HG02610 (cell line): ENCODE data around the gene HIPK3.
"Not testable (repeated sequence)": the region's sequence is repeated elsewhere in the genome, so short reads cannot be mapped to it uniquely, and the experiment has no call there.

Source experiments
- ATAC-seq: cut with Tn5 transposase; IDR thresholded peaks from one replicate; pipeline ENCODE4 v1.9.1; 2021; ENCODE audit warnings: mild to moderate bottlenecking, moderate library complexity; ENCODE audit not compliant: unreplicated experiment

The HIPK3 gene

GRCh38 chr11:33358150-33358831 lies 101.1 kb downstream of the HIPK3 start:
- no peak for ATAC-seq

- ATAC-seq: no peak
Observed at GRCh38 chr11:33360642-33361041, 103.5 kb downstream of the HIPK3 start.

DNA sequence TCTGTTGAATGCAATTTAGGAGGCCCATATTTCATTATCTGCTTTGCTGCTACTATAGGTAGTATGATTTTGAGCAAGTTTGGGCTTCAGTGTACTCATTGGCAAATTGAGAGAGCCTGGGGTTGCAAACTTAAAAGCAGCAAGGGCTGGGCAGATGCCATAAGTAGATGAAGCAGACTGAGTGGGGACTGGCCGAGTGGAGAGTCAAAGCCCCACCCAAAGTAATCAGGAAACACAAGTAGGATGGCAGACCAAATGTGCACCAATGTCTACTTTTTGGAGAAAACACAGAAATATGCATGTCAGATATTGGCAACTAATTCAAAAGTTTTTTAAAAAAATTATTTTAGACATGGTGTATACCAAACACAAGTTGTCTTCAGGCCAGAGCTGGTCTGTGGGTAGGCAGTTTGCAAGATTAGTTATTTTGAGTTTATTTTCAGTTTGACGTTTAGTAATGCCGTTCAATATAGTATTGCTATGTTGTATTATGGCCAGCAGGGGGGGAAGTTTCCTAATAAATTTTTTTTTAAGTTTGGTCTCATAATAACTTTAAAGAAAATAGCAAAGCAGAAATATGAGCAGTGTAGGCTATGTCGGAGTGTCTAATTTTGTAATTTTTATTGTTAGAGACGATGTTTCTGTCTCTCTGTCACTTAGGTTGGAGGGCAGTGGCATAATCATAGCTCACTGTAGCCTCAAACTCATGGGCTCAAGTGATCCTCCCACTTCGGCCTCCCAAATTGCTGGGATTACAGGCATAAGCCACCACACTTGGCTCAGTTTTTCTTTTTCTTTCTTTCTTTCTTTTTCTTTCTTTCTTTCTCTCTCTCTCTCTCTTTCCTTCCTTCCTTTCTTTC lies 105.1 kb downstream of the HIPK3 start:
- peak; percentile 37 for ATAC-seq

DNA sequence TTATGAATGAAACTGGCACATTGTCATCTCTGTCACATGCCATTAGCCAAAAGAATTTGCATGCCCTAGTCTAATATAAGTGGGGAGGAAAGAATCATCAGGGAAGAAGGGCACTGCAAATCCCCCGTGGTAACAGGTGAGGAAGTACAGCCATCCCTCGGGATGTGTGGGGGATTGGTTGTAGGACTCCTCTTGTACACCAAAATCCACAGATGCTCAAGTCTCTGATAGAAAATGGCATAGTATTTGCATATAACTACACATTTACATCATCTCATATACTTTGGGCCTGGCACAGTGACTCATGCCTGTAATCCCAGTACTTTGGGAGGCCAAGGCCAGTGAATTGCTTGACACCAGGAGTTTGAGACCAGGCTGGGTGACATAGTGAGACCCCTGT lies 109.7 kb downstream of the HIPK3 start:
- ATAC-seq: no peak

DNA sequence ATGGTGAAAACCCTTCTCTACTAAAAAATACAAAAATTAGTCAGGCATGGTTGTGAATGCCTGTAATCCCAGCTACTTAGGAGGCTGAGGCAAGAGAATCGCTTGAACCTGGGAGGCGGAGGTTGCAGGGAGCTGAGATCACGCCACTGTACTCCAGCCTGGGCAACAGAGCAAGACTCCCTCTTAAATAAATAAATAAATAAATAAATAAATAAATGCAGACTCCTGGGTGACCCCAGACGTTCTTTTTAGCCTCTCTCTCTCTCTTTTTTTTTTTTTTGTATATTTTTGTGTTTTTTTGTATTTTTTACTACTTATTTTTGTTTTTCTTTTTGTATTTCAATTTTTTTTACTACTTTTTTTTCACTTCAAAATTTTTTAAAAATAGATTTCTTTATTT lies 111.3 kb downstream of the HIPK3 start:
- not testable (repeated sequence) for ATAC-seq

DNA sequence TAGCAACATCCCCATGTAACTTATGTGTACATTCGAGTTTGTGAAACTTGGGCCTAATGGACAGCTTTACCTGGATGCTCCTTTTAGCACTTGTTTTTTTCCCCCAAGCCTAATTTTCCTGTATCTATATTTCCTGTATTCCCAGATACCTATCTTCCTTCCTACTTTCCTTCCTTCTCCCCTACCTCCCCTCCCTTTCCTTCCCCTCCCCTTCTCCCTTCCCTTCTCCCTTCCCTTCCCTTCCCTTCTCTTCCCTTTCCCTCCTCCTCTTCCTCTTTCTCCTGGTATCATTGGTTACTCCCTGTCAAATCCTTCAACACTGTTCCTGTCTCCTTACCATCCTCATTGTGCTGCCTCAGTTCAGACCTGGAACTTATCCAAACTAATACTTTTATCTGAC lies 111.8 kb downstream of the HIPK3 start:
- ATAC-seq: no peak

GRCh38 chr11:33373636-33374035 lies 116.5 kb downstream of the HIPK3 start:
- no peak for ATAC-seq

- ATAC-seq: no peak
Observed at GRCh38 chr11:33375236-33375635, 118.1 kb downstream of the HIPK3 start.

DNA sequence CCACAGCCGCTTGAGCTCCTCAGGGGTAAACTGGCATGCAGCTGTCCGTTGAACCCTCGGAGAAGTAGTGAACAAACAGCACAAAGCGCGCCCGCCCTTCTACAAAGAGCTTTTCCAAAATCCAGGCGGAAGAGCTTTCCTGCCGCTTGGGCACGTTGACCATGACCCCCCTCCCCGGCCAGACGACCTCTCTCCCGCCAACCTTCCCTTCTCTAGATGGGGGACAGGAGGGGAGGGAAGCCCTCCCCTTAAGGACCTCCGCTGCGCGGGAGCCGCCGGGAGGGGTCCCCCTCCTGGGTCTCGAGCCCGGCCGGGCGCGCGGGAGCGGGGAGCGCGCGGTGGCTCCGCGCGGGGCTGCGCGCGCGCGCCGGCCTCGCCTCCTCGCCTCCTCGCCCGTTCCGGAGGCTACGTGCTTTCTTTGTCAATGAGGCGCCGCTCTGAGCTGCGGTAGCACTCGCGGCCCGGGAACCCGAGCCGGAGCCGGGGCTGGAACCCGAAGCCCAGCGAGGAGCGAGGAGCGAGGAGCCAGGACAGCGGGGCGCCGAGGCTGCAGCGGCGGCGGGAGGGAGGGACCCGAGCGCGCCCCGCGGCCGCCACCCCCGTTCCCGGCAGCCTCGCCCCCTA lies 118.6 kb downstream of the HIPK3 start, which contains the start of gene KIAA1549L:
Gene KIAA1549L (plus strand): TSS at position 421 of the 624 bp plus-strand sequence.
- ATAC-seq: no peak

GRCh38 chr11:33376331-33377310 lies 119.4 kb downstream of the HIPK3 start:
- no peak for ATAC-seq

DNA sequence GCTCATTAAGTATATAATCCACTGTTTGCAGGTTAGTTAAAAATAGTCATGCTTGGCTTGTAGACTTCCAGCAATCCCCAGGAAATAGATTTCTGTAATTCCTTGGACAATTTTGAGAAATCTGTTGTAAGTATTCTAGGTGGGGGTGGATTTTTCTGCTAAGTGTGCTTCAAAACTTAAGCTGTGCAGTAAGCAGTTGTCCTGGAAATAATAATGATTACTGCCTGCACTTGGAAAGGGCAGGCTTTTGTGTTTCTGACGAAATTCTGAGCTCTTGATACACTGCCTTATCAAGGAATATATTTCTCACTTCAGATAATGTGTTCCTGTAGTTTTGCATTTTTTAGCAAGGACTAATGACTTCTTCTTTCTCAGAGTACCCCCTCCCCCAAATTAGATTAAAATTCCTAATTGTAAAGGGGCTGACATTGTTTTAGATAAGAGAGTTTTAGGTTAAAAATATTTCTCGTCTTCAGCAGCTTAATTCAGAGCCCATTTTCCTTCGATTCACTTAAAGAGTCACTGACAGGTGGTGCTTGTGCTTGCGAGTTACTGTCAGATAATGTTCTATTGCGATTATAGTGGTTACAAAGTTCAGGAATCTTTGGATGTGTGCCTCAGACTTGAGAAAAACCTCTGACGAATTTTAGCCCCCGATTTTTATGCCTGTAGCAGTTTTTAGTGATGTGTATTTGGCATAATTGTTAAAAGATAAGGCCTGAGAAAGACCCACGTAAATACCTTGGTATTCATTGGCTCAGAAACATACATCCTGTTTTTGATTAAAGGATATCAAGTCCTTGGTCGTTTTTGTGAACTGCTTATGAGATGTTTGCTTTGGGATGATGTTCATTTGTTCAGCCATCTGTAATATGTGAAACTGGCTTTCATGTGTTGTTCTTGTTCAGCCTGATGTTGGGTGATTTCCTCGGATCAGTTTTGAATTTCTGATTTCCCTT lies 120.5 kb downstream of the HIPK3 start:
- no peak for ATAC-seq

GRCh38 chr11:33379947-33380346 lies 122.8 kb downstream of the HIPK3 start:
- ATAC-seq: peak; percentile 58

- ATAC-seq: peak; percentile 39
Observed at GRCh38 chr11:33383075-33383919, 126.1 kb downstream of the HIPK3 start.

DNA sequence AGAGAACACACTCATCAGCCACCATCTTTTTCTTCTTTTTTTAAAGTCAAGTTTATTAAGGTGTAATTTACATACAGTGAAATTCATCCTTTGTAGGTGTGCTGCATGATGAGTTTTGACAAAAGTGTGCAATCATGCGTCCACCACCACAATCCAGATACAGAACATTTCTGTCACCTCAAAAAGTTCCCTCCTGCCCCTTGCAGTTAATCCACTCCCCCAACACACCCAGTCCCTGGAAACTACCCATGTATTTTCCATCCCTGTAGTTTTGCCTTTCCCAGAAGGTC lies 126.7 kb downstream of the HIPK3 start:
- ATAC-seq: no peak

DNA sequence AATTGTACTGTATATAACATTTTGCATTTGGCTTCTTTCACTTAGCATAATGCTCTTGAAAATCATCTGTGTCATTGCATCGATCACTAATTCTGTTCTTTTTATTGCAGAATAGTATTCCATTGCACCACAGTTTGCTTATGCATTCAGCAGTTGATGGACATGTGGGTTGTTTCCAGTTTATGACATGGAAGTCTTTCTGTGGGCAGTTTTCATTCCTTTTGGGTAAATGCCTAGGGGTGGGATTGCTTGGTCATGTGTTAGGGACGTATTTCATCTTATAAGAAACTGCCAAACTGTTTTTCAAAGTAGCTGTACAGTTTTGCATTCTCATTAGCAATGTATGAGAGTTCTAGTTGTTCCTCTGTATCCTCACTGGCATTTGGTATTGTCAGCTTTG lies 127.0 kb downstream of the HIPK3 start:
- ATAC-seq: no peak

DNA sequence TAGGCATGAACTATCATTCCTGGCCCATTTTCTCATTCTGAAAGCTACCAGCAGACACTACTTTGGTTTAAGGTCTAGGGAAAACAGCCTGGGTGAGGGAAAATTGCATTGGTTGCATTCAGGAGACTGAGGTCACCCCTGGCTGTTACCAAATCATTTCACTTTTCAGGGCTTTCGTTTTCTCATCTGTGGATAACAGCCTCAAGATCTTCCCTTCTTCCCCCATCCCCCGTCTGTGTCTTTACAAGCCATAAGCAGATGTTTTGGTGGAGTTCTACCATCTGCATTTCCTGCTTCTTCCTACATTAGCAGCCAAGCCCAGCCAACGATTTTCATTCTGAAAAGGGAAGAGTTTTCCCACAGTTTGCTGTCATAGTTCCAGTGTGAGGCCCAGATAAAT lies 130.4 kb downstream of the HIPK3 start:
- ATAC-seq: peak; percentile 28

DNA sequence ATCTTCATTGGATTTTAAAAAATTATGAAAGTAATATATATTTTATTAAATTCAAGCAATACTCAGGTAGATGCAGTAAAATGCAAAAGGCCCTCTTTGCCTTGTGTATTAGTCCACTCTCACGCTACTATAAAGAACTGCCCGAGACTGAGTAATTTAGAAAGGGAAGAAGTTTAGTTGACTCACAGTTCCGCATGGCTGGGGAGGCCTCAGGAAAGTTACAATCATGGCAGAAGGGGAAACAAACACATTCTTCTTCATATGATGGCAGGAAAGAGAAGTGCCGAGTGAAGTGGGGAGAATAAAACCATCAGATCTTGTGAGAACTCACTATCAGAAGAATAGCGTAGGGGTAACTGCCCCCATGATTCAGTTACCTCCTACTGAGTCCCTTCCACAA lies 130.8 kb downstream of the HIPK3 start:
- ATAC-seq: peak; percentile 33

- no peak for ATAC-seq
Observed at GRCh38 chr11:33388793-33389525, 131.8 kb downstream of the HIPK3 start.
